Endothelial cell of umbilical vein (primary cell): Measurements from ENCODE around the gene GALNT17. TPM values are rescaled to one million over a fixed set of nuclear protein-coding genes. Genes with fewer than 3 reads are reported as not detected.

ENCODE experiments used
- BruUV-seq: library from RNA; stranded (reverse); fragments of 400-500 nt; replicated peaks from 2 replicates; lab custom pipeline; 2021; lab: Mats Ljungman, UMichigan
- CTCF ChIA-PET: fragments of 300-600, 350-600 bp; sonication (Branson Sonifier 250); formaldehyde crosslinking; loops from one replicate; lab custom pipeline; 2021; ENCODE audit warnings: antibody characterized with exemption, inconsistent platforms; lab: Charles Lee
- POLR2A ChIA-PET: fragments of 300-600, 350-600 bp; sonication (Branson Sonifier 250); formaldehyde crosslinking; loops from one replicate; lab custom pipeline; 2021; ENCODE audit warnings: antibody characterized with exemption, inconsistent platforms; lab: Charles Lee
- DNase-seq: peaks from one replicate; pipeline ENCODE4 v3.0.0-alpha.2; 2011; ENCODE audit warnings: low read depth, low spot score
- FAIRE-seq: peaks from 2 replicates; lab custom pipeline; 2011; peaks lifted over from hg19 to GRCh38; lab: Jason Lieb, UNC
- H2AFZ ChIP-seq: 2 replicates; pipeline ENCODE4 v1.6.0; 2012; ENCODE audit warnings: low read depth, low read length, control low read depth, inconsistent platforms
- H3K27ac ChIP-seq: 2 replicates; pipeline ENCODE4 v1.5.1; 2011; ENCODE audit warnings: low read depth, mild to moderate bottlenecking, control low read depth, low read length, moderate library complexity; ENCODE audit not compliant: insufficient read depth
- H3K27me3 ChIP-seq, 2 experiments: 2 replicates each; pipeline versions ENCODE4 v1.6.0 to v1.6.1; 2011; ENCODE audit warnings: low read length in 2 of 2, mixed read lengths in 1 of 2; ENCODE audit not compliant: control insufficient read depth in 2 of 2, insufficient read depth in 2 of 2
- H3K36me3 ChIP-seq, 2 experiments: 2 replicates in 1 of 2; 3 replicates in 1 of 2; pipeline ENCODE4 v1.5.1; 2011; ENCODE audit warnings: low read length in 2 of 2, mild to moderate bottlenecking in 1 of 2, moderate library complexity in 1 of 2; ENCODE audit not compliant: control insufficient read depth in 2 of 2, insufficient read depth in 2 of 2; ENCODE audit errors: extremely low read depth in 1 of 2
- H3K4me1 ChIP-seq: 3 replicates; pipeline ENCODE4 v1.5.1; 2011; ENCODE audit warnings: mild to moderate bottlenecking, low read length; ENCODE audit not compliant: control insufficient read depth, insufficient read depth; ENCODE audit errors: extremely low read depth
- H3K4me2 ChIP-seq: 2 replicates; pipeline ENCODE4 v1.6.1; 2011; ENCODE audit warnings: low read length, control low read depth, mixed read lengths; ENCODE audit not compliant: insufficient read depth
- H3K4me3 ChIP-seq, 3 experiments: fragments of 200-600 bp in 1 of 3; sonication (generic), shearing (Covaris generic) in 1 of 3; replicated peaks in 1 of 3; 2 replicates each; pipeline ENCODE4 v1.5.1; 2011 to 2016; ENCODE audit warnings: control low read depth in 3 of 3, low read length in 3 of 3, mild to moderate bottlenecking in 2 of 3, inconsistent platforms in 1 of 3, low read depth in 1 of 3, moderate library complexity in 1 of 3; ENCODE audit not compliant: insufficient read depth in 1 of 3
- H3K79me2 ChIP-seq: 2 replicates; pipeline ENCODE4 v1.6.0; 2012; ENCODE audit warnings: low read length, inconsistent platforms; ENCODE audit not compliant: control insufficient read depth, insufficient read depth
- H3K9ac ChIP-seq: replicated peaks from 2 replicates; pipeline ENCODE3; 2011; ENCODE audit warnings: low read length, control low read depth; ENCODE audit not compliant: insufficient read depth; ENCODE audit errors: extremely low read depth
- H3K9me1 ChIP-seq: replicated peaks from 3 replicates; pipeline ENCODE4 v1.6.0; 2011; ENCODE audit warnings: mild to moderate bottlenecking, low read length; ENCODE audit not compliant: control insufficient read depth, insufficient read depth; ENCODE audit errors: extremely low read depth
- H3K9me3 ChIP-seq: replicated peaks from 2 replicates; pipeline ENCODE4 v1.5.1; 2012; ENCODE audit warnings: low read length, inconsistent platforms; ENCODE audit not compliant: control insufficient read depth, insufficient read depth
- H4K20me1 ChIP-seq: replicated peaks from 2 replicates; pipeline ENCODE3; 2011; ENCODE audit warnings: mild to moderate bottlenecking, low read length; ENCODE audit not compliant: control insufficient read depth, insufficient read depth; ENCODE audit errors: extremely low read depth
- CTCF ChIP-seq, 2 donors: IDR thresholded peaks; 1 replicate in 1 of 2; 2 replicates in 1 of 2; pipeline ENCODE4 v1.5.1; 2011; ENCODE audit warnings: low read length in 2 of 2, mild to moderate bottlenecking in 2 of 2, moderate library complexity in 2 of 2, control low read depth in 1 of 2, inconsistent platforms in 1 of 2, low read depth in 1 of 2; ENCODE audit not compliant: insufficient read depth in 1 of 2; ENCODE audit errors: extremely low read depth in 1 of 2
- EZH2 ChIP-seq: IDR thresholded peaks from 2 replicates; pipeline ENCODE4 v1.6.1; 2012; ENCODE audit warnings: borderline replicate concordance, low read depth, mild to moderate bottlenecking, moderate library complexity, low read length, inconsistent platforms; ENCODE audit not compliant: severe bottlenecking
- GATA2 ChIP-seq: IDR thresholded peaks from 2 replicates; pipeline ENCODE4 v1.7.0; 2011; ENCODE audit warnings: low read depth, mild to moderate bottlenecking, moderate library complexity, mixed read lengths, low read length; ENCODE audit not compliant: insufficient read length, insufficient read depth
- JUN ChIP-seq: IDR thresholded peaks from 2 replicates; pipeline ENCODE4 v1.6.1; 2011; ENCODE audit warnings: borderline replicate concordance, low read depth; ENCODE audit not compliant: insufficient read length, insufficient read depth
- MAX ChIP-seq: IDR thresholded peaks from 2 replicates; pipeline ENCODE4 v1.6.1; 2011; ENCODE audit not compliant: insufficient read depth, insufficient read length
- MYC ChIP-seq: IDR thresholded peaks from one replicate; pipeline ENCODE4 v1.6.1; 2011; ENCODE audit warnings: mild to moderate bottlenecking, low read depth, low read length
- POLR2A ChIP-seq: IDR thresholded peaks from 2 replicates; pipeline ENCODE4 v1.6.1; 2012; ENCODE audit warnings: low read depth, mild to moderate bottlenecking, control low read depth, low read length
- POLR2AphosphoS5 ChIP-seq: IDR thresholded peaks from 2 replicates; pipeline ENCODE4 v1.6.1; 2012; ENCODE audit warnings: low read depth, mild to moderate bottlenecking, control low read depth, low read length, moderate library complexity; ENCODE audit not compliant: insufficient read depth
- dilution Hi-C: fragments of 300-500 bp; cut with MboI; formaldehyde crosslinking; loops from one replicate; pipeline ENCODE4 v1.15.0; 2019; ENCODE audit warnings: low sequenced_read_pairs; ENCODE audit not compliant: extremely low pct_ligation_motif_present
- intact Hi-C: fragments of 100-400 bp; cut with micrococcal nuclease; formaldehyde crosslinking; loops from one replicate; pipeline ENCODE4 v1.10.0; 2022
- polyA plus RNA-seq, 4 experiments: library from polyadenylated mRNA; depleted of rRNA in 3 of 4; stranded (reverse) in 3 of 4; unstranded in 1 of 4; fragments of >200 nt; gene quantifications; 2 replicates each; pipeline versions ENCODE4 v1.2.1 to v1.2.3, GENCODE V29; 2011 to 2012; ENCODE audit warnings: missing spikeins in 1 of 4
- total RNA-seq: library from RNA; stranded (reverse); gene quantifications from 2 replicates; pipeline ENCODE4 v1.2.3, GENCODE V29; 2021

The GALNT17 gene
- total and polyA plus RNA-seq, 2 donors (not counting 3 experiments of a cell fraction or from before 2014, with no cell fraction given) = not detected

GRCh38 chr7:71145906-71146901, 14.3 kb downstream of the GALNT17 start:
- intact Hi-C loops (no loop called here), dilution Hi-C loops (no loop called here)
- FAIRE-seq = no peak
- Histone ChIP-seq H3K27ac (no peak overlapping the region), H3K79me2 (no peaks in the 10 kb centered on the region), H3K9ac (no peak overlapping the region), H3K4me2 (no peak overlapping the region), H4K20me1 (no peaks in the 10 kb centered on the region), H2AFZ (no peak overlapping the region), H3K9me3 (peaks cover 2% of the 10 kb centered on the region), H3K36me3 (no peaks in the 10 kb centered on the region), H3K9me1 (no peaks in the 10 kb centered on the region), H3K27me3 (no peaks in the 10 kb centered on the region), H3K4me3 (no peak overlapping the region), H3K4me1 (no peaks in the 10 kb centered on the region)
- BruUV-seq = no TSS peak
- DNase-seq = no peak
- POLR2A ChIA-PET = no interaction called here
- CTCF ChIA-PET = no interaction called here
- TF ChIP-seq EZH2 (no peak), GATA2 (no peak), POLR2AphosphoS5 (no peak), MYC (no peak), CTCF (IDR thresholded peaks at IDR 0.05; ENCODE audit: extremely low read depth in 1 of 2, insufficient read depth in 1 of 2, low read depth in 1 of 2, low read length in 2 of 2) (no peak), JUN (no peak), POLR2A (no peak), MAX (no peak)
